ENCODE data around the gene SIX2. TPM values are rescaled to one million over a fixed set of nuclear protein-coding genes. Genes with fewer than 3 reads are reported as not detected.

The SIX2 gene
- total and polyA plus RNA-seq, 2 experiments from 2014 or later = 0.87 to 1.3 TPM

DNA sequence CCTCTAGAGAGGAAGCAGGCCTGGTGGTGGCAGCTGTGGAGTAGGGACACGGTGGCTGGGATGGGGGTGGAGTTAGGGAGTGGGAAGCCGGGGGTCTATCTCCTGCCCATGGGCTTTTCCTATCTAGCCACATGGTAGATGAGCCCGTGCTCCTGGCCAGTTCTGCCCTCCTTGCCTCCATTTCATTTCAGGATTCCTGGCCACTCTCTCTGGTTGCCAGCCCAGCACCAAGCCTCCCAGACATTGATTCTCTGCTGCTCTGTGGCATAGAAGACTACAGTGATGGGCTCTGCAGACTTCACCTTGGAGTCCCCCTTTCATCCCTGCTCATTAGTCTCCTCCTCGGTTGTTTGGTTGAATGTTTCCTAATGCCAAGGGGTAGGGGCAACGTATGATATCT is 48.4 kb downstream of the SIX2 start:
- no peak overlapping the region for H3K27ac Mint-ChIP-seq
- Histone ChIP-seq H3F3A (replicated peaks; ENCODE audit: low read depth) (no peaks in the 10 kb centered on the region), H3K27me3 (ENCODE audit: insufficient read depth) (peaks cover 22% of the 10 kb centered on the region), H2AFZ (no peak overlapping the region), H3K9me2 (ENCODE audit: insufficient read depth) (no peaks in the 10 kb centered on the region), H4K20me1 (replicated peaks; ENCODE audit: insufficient read depth) (no peaks in the 10 kb centered on the region), H3K27ac (ENCODE audit: low read depth) (no peak overlapping the region), H3K79me2 (replicated peaks; ENCODE audit: insufficient read depth) (no peaks in the 10 kb centered on the region), H3K4me2 (no peak overlapping the region), H3K36me3 (ENCODE audit: insufficient read depth) (no peaks in the 10 kb centered on the region), H3K4me1 (ENCODE audit: insufficient read depth) (peaks cover 28% of the 10 kb centered on the region), H3K4me3 (no peak overlapping the region)
- no peaks in the 10 kb centered on the region for H3K36me3 Mint-ChIP-seq (ENCODE audit: low read depth)
- TF ChIP-seq, protein P1, sequence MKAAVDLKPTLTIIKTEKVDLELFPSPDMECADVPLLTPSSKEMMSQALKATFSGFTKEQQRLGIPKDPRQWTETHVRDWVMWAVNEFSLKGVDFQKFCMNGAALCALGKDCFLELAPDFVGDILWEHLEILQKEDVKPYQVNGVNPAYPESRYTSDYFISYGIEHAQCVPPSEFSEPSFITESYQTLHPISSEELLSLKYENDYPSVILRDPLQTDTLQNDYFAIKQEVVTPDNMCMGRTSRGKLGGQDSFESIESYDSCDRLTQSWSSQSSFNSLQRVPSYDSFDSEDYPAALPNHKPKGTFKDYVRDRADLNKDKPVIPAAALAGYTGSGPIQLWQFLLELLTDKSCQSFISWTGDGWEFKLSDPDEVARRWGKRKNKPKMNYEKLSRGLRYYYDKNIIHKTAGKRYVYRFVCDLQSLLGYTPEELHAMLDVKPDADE (IDR thresholded peaks at IDR 0.05) = no peak
- TF ChIP-seq CREB1 (CRISPR knock-in tag; IDR thresholded peaks at IDR 0.05; ENCODE audit: low read depth) (no peak), NANOG (IDR thresholded peaks at IDR 0.05; ENCODE audit: borderline replicate concordance) (no peak), STAT1 (IDR thresholded peaks at IDR 0.05; ENCODE audit: unreplicated experiment) (no peak), JUNB (IDR thresholded peaks at IDR 0.05; ENCODE audit: unreplicated experiment) (no peak), ZNF114 (CRISPR knock-in tag; IDR thresholded peaks at IDR 0.05) (no peak), EZH2phosphoT487 (IDR thresholded peaks at IDR 0.05; ENCODE audit: unreplicated experiment) (no peak), POLR2AphosphoS5 (IDR thresholded peaks at IDR 0.05; ENCODE audit: low read depth) (no peak), EZH2 (IDR thresholded peaks at IDR 0.05; ENCODE audit: low read depth, unreplicated experiment) (no peak), ZNF331 (CRISPR knock-in tag; IDR thresholded peaks at IDR 0.05; ENCODE audit: low read depth) (no peak)
- TF ChIP-seq, protein P2, sequence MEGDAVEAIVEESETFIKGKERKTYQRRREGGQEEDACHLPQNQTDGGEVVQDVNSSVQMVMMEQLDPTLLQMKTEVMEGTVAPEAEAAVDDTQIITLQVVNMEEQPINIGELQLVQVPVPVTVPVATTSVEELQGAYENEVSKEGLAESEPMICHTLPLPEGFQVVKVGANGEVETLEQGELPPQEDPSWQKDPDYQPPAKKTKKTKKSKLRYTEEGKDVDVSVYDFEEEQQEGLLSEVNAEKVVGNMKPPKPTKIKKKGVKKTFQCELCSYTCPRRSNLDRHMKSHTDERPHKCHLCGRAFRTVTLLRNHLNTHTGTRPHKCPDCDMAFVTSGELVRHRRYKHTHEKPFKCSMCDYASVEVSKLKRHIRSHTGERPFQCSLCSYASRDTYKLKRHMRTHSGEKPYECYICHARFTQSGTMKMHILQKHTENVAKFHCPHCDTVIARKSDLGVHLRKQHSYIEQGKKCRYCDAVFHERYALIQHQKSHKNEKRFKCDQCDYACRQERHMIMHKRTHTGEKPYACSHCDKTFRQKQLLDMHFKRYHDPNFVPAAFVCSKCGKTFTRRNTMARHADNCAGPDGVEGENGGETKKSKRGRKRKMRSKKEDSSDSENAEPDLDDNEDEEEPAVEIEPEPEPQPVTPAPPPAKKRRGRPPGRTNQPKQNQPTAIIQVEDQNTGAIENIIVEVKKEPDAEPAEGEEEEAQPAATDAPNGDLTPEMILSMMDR (conservative IDR thresholded peaks at IDR 0.05; ENCODE audit: low read depth in 2 of 2) = no peak
- TF ChIP-seq, protein P3, sequence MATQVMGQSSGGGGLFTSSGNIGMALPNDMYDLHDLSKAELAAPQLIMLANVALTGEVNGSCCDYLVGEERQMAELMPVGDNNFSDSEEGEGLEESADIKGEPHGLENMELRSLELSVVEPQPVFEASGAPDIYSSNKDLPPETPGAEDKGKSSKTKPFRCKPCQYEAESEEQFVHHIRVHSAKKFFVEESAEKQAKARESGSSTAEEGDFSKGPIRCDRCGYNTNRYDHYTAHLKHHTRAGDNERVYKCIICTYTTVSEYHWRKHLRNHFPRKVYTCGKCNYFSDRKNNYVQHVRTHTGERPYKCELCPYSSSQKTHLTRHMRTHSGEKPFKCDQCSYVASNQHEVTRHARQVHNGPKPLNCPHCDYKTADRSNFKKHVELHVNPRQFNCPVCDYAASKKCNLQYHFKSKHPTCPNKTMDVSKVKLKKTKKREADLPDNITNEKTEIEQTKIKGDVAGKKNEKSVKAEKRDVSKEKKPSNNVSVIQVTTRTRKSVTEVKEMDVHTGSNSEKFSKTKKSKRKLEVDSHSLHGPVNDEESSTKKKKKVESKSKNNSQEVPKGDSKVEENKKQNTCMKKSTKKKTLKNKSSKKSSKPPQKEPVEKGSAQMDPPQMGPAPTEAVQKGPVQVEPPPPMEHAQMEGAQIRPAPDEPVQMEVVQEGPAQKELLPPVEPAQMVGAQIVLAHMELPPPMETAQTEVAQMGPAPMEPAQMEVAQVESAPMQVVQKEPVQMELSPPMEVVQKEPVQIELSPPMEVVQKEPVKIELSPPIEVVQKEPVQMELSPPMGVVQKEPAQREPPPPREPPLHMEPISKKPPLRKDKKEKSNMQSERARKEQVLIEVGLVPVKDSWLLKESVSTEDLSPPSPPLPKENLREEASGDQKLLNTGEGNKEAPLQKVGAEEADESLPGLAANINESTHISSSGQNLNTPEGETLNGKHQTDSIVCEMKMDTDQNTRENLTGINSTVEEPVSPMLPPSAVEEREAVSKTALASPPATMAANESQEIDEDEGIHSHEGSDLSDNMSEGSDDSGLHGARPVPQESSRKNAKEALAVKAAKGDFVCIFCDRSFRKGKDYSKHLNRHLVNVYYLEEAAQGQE (IDR thresholded peaks at IDR 0.05; ENCODE audit: unreplicated experiment) = no peak
- TF ChIP-seq, protein P4, sequence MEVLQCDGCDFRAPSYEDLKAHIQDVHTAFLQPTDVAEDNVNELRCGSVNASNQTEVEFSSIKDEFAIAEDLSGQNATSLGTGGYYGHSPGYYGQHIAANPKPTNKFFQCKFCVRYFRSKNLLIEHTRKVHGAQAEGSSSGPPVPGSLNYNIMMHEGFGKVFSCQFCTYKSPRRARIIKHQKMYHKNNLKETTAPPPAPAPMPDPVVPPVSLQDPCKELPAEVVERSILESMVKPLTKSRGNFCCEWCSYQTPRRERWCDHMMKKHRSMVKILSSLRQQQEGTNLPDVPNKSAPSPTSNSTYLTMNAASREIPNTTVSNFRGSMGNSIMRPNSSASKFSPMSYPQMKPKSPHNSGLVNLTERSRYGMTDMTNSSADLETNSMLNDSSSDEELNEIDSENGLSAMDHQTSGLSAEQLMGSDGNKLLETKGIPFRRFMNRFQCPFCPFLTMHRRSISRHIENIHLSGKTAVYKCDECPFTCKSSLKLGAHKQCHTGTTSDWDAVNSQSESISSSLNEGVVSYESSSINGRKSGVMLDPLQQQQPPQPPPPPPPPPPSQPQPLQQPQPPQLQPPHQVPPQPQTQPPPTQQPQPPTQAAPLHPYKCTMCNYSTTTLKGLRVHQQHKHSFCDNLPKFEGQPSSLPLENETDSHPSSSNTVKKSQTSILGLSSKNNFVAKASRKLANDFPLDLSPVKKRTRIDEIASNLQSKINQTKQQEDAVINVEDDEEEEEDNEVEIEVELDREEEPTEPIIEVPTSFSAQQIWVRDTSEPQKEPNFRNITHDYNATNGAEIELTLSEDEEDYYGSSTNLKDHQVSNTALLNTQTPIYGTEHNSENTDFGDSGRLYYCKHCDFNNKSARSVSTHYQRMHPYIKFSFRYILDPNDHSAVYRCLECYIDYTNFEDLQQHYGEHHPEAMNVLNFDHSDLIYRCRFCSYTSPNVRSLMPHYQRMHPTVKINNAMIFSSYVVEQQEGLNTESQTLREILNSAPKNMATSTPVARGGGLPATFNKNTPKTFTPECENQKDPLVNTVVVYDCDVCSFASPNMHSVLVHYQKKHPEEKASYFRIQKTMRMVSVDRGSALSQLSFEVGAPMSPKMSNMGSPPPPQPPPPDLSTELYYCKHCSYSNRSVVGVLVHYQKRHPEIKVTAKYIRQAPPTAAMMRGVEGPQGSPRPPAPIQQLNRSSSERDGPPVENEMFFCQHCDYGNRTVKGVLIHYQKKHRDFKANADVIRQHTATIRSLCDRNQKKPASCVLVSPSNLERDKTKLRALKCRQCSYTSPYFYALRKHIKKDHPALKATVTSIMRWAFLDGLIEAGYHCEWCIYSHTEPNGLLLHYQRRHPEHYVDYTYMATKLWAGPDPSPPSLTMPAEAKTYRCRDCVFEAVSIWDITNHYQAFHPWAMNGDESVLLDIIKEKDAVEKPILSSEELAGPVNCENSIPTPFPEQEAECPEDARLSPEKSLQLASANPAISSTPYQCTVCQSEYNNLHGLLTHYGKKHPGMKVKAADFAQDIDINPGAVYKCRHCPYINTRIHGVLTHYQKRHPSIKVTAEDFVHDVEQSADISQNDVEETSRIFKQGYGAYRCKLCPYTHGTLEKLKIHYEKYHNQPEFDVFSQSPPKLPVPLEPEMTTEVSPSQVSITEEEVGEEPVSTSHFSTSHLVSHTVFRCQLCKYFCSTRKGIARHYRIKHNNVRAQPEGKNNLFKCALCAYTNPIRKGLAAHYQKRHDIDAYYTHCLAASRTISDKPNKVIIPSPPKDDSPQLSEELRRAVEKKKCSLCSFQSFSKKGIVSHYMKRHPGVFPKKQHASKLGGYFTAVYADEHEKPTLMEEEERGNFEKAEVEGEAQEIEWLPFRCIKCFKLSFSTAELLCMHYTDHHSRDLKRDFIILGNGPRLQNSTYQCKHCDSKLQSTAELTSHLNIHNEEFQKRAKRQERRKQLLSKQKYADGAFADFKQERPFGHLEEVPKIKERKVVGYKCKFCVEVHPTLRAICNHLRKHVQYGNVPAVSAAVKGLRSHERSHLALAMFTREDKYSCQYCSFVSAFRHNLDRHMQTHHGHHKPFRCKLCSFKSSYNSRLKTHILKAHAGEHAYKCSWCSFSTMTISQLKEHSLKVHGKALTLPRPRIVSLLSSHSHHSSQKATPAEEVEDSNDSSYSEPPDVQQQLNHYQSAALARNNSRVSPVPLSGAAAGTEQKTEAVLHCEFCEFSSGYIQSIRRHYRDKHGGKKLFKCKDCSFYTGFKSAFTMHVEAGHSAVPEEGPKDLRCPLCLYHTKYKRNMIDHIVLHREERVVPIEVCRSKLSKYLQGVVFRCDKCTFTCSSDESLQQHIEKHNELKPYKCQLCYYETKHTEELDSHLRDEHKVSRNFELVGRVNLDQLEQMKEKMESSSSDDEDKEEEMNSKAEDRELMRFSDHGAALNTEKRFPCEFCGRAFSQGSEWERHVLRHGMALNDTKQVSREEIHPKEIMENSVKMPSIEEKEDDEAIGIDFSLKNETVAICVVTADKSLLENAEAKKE (CRISPR knock-in tag; IDR thresholded peaks at IDR 0.05) = no peak
- no peak overlapping the region for H3K4me3 Mint-ChIP-seq
- H3K27me3 Mint-ChIP-seq (ENCODE audit: insufficient read depth, low read depth, poor library complexity) = peaks cover 17% of the 10 kb centered on the region
- DNase-seq (ENCODE audit: low spot score) (no peak), ATAC-seq (no peak)
- H3K4me1 Mint-ChIP-seq = peaks cover 16% of the 10 kb centered on the region
- no peaks in the 10 kb centered on the region for H3K9me3 Mint-ChIP-seq
